GM19035 (cell line): ENCODE measurements around the gene ATG16L2.
"Not testable (repeated sequence)": the region's sequence is repeated elsewhere in the genome, so short reads cannot be mapped to it uniquely, and the experiment has no call there.

Experiments used
- ATAC-seq: cut with Tn5 transposase; IDR thresholded peaks from one replicate; pipeline ENCODE4 v1.9.1; 2021; ENCODE audit not compliant: unreplicated experiment

ATG16L2 gene

GRCh38 chr11:72824020-72824419 lies 9.8 kb downstream of the ATG16L2 start:
- no peak for ATAC-seq

- no peak for ATAC-seq
Observed at GRCh38 chr11:72824811-72825505, 10.7 kb downstream of the ATG16L2 start.

GRCh38 chr11:72825661-72826060 lies 11.4 kb downstream of the ATG16L2 start:
- ATAC-seq = no peak

GRCh38 chr11:72826191-72826941 lies 12.2 kb downstream of the ATG16L2 start:
- ATAC-seq = no peak

- ATAC-seq = no peak
Observed at GRCh38 chr11:72826942-72827480, 12.8 kb downstream of the ATG16L2 start.

GRCh38 chr11:72827656-72828055 lies 13.4 kb downstream of the ATG16L2 start:
- not testable (repeated sequence) for ATAC-seq

GRCh38 chr11:72828081-72828567 lies 13.9 kb downstream of the ATG16L2 start:
- ATAC-seq = no peak

GRCh38 chr11:72828692-72829101 lies 14.5 kb downstream of the ATG16L2 start:
- no peak for ATAC-seq

- ATAC-seq = no peak
Observed at GRCh38 chr11:72829178-72829577, 15.0 kb downstream of the ATG16L2 start.

- no peak for ATAC-seq
Observed at GRCh38 chr11:72829884-72830533, 15.8 kb downstream of the ATG16L2 start.

- ATAC-seq = no peak
Observed at GRCh38 chr11:72831521-72832300, 17.5 kb downstream of the ATG16L2 start.

GRCh38 chr11:72832301-72833082 lies 18.3 kb downstream of the ATG16L2 start:
- ATAC-seq = no peak

- ATAC-seq = no peak
Observed at GRCh38 chr11:72833083-72833733, 19.0 kb downstream of the ATG16L2 start.

- no peak for ATAC-seq
Observed at GRCh38 chr11:72833811-72834493, 19.7 kb downstream of the ATG16L2 start.

- no peak for ATAC-seq
Observed at GRCh38 chr11:72834905-72835304, 20.7 kb downstream of the ATG16L2 start.

GRCh38 chr11:72836111-72836510 lies 21.9 kb downstream of the ATG16L2 start:
- ATAC-seq = no peak

- no peak for ATAC-seq
Observed at GRCh38 chr11:72838691-72839305, 24.6 kb downstream of the ATG16L2 start.

GRCh38 chr11:72840780-72841179 lies 26.6 kb downstream of the ATG16L2 start:
- no peak for ATAC-seq
